ENCODE measurements around the gene BAHCC1. TPM values are rescaled to one million over a fixed set of nuclear protein-coding genes. Genes with fewer than 3 reads are reported as not detected.
A peak's percentile ranks its signal among the peaks of the same experiment; 100 is the strongest.

Gene BAHCC1
- total and polyA plus RNA-seq, 2 of the 8 experiments (the other 6 are each of a cell fraction or from before 2014, with no cell fraction given), result 0.26 to 0.58 TPM

DNA sequence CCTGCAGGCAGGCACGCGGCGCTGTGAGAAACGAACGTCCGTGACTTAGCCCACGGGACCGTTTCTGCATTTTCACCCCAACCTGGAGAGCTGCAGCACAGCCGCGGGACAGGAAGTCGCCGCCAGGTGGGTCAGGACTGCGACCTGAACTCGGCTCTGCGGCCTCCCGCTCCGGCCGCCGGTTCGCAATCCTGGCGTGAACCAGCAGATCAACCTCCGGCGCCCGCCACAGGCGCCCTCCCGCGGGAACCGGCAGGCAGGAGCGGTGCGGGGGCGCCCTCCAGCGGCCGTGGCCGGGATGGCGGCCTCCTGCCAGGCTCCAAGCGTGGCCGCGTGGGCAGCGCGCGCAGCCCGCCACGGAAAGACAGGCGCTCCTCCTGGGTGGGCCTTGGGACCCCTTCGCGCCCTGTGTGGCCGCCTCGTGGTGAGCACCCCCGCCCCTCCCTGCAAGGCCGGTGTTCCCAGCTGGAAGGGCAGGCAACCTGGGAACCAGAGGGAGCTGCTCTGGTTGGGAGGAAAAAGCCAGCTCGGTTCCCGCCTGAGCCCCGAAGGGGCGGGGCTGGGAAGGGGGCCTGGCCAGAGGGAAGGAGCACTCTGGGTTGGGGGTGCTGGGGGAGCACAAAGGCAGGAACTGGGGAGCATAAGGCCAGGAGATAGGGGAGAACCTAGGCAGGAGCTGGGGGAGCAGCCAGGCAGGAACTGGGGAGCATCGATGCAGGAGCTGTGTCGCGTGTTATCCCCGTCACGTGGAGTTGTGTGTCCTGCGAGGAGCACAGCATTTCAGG lies 89.1 kb downstream of the BAHCC1 start (continued):
- TF ChIP-seq RXRA (IDR thresholded peaks at IDR 0.05; ENCODE audit: insufficient read depth, low read depth, low read length), result no peak
- TF ChIP-seq SUZ12 (IDR thresholded peaks at IDR 0.05; ENCODE audit: low read length), result no peak; the same call in 1 of the 2 replicates
- no peak; the same call in 1 of the 2 replicates for TF ChIP-seq PHF8 (conservative IDR thresholded peaks at IDR 0.05; ENCODE audit: low read depth, low read length)
- TF ChIP-seq KDM4A (IDR thresholded peaks at IDR 0.05; ENCODE audit: low read depth, low read length, severe bottlenecking), result peak; percentile 84
- TF ChIP-seq SIX5 (IDR thresholded peaks at IDR 0.05; ENCODE audit: low read depth, low read length), result no peak
- no peak; the same call in none of the 2 replicates for TF ChIP-seq KDM1A (IDR thresholded peaks at IDR 0.05; ENCODE audit: borderline replicate concordance, low read length)
- no peak for TF ChIP-seq RBBP5 (IDR thresholded peaks at IDR 0.05; ENCODE audit: borderline replicate concordance, low read depth, low read length)
- TF ChIP-seq CHD1 (IDR thresholded peaks at IDR 0.05; ENCODE audit: low read depth, low read length), result no peak
- TF ChIP-seq, protein P1, sequence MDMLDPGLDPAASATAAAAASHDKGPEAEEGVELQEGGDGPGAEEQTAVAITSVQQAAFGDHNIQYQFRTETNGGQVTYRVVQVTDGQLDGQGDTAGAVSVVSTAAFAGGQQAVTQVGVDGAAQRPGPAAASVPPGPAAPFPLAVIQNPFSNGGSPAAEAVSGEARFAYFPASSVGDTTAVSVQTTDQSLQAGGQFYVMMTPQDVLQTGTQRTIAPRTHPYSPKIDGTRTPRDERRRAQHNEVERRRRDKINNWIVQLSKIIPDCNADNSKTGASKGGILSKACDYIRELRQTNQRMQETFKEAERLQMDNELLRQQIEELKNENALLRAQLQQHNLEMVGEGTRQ (IDR thresholded peaks at IDR 0.05; ENCODE audit: low read length), result 0 out of 2 replicates have a peak, but pooled peaks have one; percentile 21
- peak; percentile 62 for TF ChIP-seq CREB1 (IDR thresholded peaks at IDR 0.05)
- peak; percentile 66; the same call in 1 of the 2 replicates for TF ChIP-seq TCF12 (IDR thresholded peaks at IDR 0.05; ENCODE audit: low read depth, low read length)
- TF ChIP-seq ASH2L (IDR thresholded peaks at IDR 0.05; ENCODE audit: low read length), result peak; percentile 72
- peak; percentile 33 for TF ChIP-seq RNF2 (IDR thresholded peaks at IDR 0.05; ENCODE audit: borderline replicate concordance, low read depth, low read length, missing control alignments, poor library complexity, severe bottlenecking)
- TF ChIP-seq RAD21 (IDR thresholded peaks at IDR 0.05 in 1 of 2, conservative IDR thresholded peaks at IDR 0.05 in 1 of 2; ENCODE audit: low read depth in 2 of 2, low read length in 2 of 2), result peak; percentile 85 to 92
- TF ChIP-seq RFX5 (IDR thresholded peaks at IDR 0.05; ENCODE audit: borderline replicate concordance, low read depth, low read length), result no peak
- TF ChIP-seq BACH1 (IDR thresholded peaks at IDR 0.05; ENCODE audit: low read length), result peak; percentile 81
- TF ChIP-seq POLR2AphosphoS5 (IDR thresholded peaks at IDR 0.05; ENCODE audit: low read depth, low read length), result no peak
- no peak for TF ChIP-seq NRF1 (IDR thresholded peaks at IDR 0.05; ENCODE audit: low read depth, low read length)
- TF ChIP-seq CTCF (IDR thresholded peaks at IDR 0.05; ENCODE audit: control extremely low read depth in 1 of 3, insufficient read depth in 1 of 3, low read depth in 1 of 3, low read length in 3 of 3), result peak; percentile 85 to 97 (median 85)

Measured in H1 (cell line).